Lower leg skin (tissue), 3 donors: ENCODE results near the gene POPDC2.

Source experiments
- POLR2A ChIP-seq, 2 donors: fragments of 450-650 bp; IDR thresholded peaks; one replicate each; pipeline ENCODE4 v1.6.1; 2016 to 2017; ENCODE audit warnings: antibody characterized with exemption in 2 of 2, mild to moderate bottlenecking in 1 of 2, moderate library complexity in 1 of 2
- TF ChIP-seq, protein P1 (sequence below), 3 donors: fragments of 450-650 bp; IDR thresholded peaks; one replicate each; pipeline ENCODE4 v1.5.1; 2016; ENCODE audit warnings: antibody characterized with exemption in 3 of 3, mild to moderate bottlenecking in 3 of 3, moderate library complexity in 2 of 3

DNA sequence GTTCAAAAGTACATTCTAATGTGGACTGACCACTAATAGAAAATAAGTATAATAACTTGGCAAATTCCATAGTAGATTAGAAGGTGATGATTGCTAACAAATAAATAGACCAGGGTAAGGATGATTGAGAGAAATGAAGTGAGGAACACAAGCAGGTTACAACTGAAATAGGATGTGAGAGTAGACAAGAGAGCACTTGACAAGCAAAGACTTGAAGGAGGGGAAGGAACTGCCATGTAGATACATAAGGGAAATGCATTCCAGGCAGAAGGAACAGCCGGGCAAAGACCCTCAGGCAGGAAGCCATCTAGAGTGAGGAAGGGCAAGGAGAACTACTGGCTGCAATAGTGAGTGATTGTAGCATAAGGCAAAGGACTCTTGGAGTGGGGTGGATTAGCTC lies 57.7 kb downstream of the POPDC2 start:
- TF ChIP-seq, protein P1, sequence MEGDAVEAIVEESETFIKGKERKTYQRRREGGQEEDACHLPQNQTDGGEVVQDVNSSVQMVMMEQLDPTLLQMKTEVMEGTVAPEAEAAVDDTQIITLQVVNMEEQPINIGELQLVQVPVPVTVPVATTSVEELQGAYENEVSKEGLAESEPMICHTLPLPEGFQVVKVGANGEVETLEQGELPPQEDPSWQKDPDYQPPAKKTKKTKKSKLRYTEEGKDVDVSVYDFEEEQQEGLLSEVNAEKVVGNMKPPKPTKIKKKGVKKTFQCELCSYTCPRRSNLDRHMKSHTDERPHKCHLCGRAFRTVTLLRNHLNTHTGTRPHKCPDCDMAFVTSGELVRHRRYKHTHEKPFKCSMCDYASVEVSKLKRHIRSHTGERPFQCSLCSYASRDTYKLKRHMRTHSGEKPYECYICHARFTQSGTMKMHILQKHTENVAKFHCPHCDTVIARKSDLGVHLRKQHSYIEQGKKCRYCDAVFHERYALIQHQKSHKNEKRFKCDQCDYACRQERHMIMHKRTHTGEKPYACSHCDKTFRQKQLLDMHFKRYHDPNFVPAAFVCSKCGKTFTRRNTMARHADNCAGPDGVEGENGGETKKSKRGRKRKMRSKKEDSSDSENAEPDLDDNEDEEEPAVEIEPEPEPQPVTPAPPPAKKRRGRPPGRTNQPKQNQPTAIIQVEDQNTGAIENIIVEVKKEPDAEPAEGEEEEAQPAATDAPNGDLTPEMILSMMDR (IDR thresholded peaks at IDR 0.05) = no peak
- no peak for TF ChIP-seq POLR2A (IDR thresholded peaks at IDR 0.05)
